RWPE2 (cell line): ENCODE measurements around the gene SPTB.

Source experiments
- ATAC-seq: fragments of 200-7000 bp; cut with Tn5 transposase; 3 replicates; pipeline ENCODE4 v1.9.1; 2021; ENCODE audit warnings: low read depth
- DNase-seq: peaks from one replicate; pipeline ENCODE4 v3.0.0-alpha.2; 2020; ENCODE audit warnings: low spot score
- H3K27ac ChIP-seq: fragments of 450-650 bp; 2 replicates; pipeline ENCODE4 v1.5.1; 2017; ENCODE audit warnings: mild to moderate bottlenecking; ENCODE audit not compliant: poor library complexity, severe bottlenecking
- H3K27me3 ChIP-seq: fragments of 250-450 bp; sonication (Bioruptor Pico); 2 replicates; pipeline ENCODE4 v1.5.1; 2021; ENCODE audit warnings: mild to moderate bottlenecking, moderate library complexity; ENCODE audit not compliant: insufficient read depth, poor library complexity, severe bottlenecking
- H3K36me3 ChIP-seq: fragments of 250-450 bp; sonication (Bioruptor Pico); 2 replicates; pipeline ENCODE4 v1.5.1; 2020; ENCODE audit warnings: low read depth, mild to moderate bottlenecking, moderate library complexity
- H3K4me1 ChIP-seq: fragments of 250-450 bp; sonication (Bioruptor Pico); 2 replicates; pipeline ENCODE4 v1.5.1; 2021; ENCODE audit warnings: mild to moderate bottlenecking, moderate library complexity; ENCODE audit not compliant: insufficient read depth, poor library complexity, severe bottlenecking
- H3K4me3 ChIP-seq: fragments of 250-450 bp; sonication (Bioruptor Pico); 2 replicates; pipeline ENCODE4 v1.5.1; 2021; ENCODE audit warnings: mild to moderate bottlenecking, moderate library complexity; ENCODE audit not compliant: severe bottlenecking
- H3K9me3 ChIP-seq: fragments of 250-450 bp; sonication (Bioruptor Pico); 2 replicates; pipeline ENCODE4 v1.5.1; 2021; ENCODE audit warnings: mild to moderate bottlenecking, moderate library complexity; ENCODE audit not compliant: severe bottlenecking
- TF ChIP-seq, protein P1 (sequence below): fragments of 450-650 bp; IDR thresholded peaks from one replicate; pipeline ENCODE4 v1.5.1; 2017; ENCODE audit warnings: mild to moderate bottlenecking, moderate library complexity; ENCODE audit not compliant: poor library complexity, severe bottlenecking

Gene SPTB

DNA sequence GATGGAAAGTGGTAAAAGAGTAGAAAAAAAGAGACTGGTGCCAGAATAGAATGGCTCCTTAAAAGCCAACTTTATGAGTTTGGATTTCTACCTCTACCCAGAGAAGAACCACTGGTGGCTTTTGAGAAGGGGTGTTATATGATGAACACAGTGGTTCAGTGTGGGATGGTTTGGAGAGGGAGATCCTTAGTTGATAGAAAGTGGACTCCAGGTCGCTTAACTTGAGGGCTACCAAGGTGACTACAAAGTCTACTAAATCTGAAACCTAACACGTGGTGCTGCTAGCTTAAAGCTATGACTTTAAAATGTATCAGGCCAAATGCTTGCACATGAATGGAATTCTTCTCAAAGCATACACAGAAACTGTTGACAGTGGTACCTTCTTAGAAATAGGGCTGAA is 8.4 kb downstream of the SPTB start:
- ATAC-seq (no peak), DNase-seq (no peak)
- no peaks in the 10 kb centered on the region for H3K9me3 ChIP-seq

DNA sequence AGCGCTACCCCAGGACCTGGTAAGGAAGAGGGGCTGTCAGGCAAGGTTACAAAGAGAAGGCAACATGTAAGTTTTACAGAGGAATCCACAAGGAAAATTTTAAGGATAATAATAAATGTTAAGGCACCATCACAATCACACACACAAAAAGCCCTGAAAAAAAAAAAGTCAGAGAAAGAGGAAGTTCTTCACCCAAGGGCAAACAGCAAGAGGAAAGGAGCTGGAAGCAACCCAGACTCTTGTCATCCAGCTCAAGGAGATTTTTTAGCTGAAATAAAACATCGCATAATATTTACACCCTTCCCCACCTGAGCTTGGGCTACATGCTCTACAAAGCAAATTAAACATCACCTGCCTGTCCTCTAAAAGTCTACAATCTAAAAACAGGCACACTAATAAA is 9.5 kb downstream of the SPTB start:
- H3K4me3 ChIP-seq = no peak overlapping the region
- H3K9me3 ChIP-seq = no peaks in the 10 kb centered on the region
- H3K36me3 ChIP-seq = no peaks in the 10 kb centered on the region
- TF ChIP-seq, protein P1, sequence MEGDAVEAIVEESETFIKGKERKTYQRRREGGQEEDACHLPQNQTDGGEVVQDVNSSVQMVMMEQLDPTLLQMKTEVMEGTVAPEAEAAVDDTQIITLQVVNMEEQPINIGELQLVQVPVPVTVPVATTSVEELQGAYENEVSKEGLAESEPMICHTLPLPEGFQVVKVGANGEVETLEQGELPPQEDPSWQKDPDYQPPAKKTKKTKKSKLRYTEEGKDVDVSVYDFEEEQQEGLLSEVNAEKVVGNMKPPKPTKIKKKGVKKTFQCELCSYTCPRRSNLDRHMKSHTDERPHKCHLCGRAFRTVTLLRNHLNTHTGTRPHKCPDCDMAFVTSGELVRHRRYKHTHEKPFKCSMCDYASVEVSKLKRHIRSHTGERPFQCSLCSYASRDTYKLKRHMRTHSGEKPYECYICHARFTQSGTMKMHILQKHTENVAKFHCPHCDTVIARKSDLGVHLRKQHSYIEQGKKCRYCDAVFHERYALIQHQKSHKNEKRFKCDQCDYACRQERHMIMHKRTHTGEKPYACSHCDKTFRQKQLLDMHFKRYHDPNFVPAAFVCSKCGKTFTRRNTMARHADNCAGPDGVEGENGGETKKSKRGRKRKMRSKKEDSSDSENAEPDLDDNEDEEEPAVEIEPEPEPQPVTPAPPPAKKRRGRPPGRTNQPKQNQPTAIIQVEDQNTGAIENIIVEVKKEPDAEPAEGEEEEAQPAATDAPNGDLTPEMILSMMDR = no peak
- ATAC-seq (no peak), DNase-seq (no peak)
- no peak overlapping the region for H3K27ac ChIP-seq
- H3K27me3 ChIP-seq = peaks cover 16% of the 10 kb centered on the region
- H3K4me1 ChIP-seq = no peaks in the 10 kb centered on the region

More for the DNA sequence above, 8.4 kb downstream of the SPTB start:
- Histone ChIP-seq H3K4me3 (no peak overlapping the region), H3K27ac (no peak overlapping the region), H3K27me3 (peaks cover 21% of the 10 kb centered on the region), H3K4me1 (no peaks in the 10 kb centered on the region), H3K36me3 (no peaks in the 10 kb centered on the region)
- TF ChIP-seq, protein P1 = no peak

DNA sequence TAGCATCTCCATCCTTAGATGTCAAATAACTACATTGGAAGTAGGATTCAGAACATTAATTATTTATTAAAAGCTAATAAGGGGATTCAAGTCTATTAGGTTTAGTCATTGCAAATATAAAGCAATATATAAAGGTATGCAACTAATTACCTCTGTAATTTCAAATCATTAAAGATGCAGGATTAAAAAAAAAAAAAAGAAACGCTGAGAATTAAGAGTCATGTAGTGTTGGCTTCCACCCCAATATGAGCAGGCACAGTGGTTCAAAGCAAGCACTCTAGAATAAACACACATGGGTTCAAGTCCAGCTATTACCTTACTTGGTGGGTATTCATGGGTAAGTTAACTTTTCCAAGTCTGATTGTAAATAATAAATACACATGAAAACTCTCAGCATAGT is 10.9 kb downstream of the SPTB start:
- no peaks in the 10 kb centered on the region for H3K9me3 ChIP-seq
- DNase-seq (no peak), ATAC-seq (no peak)
- H3K4me1 ChIP-seq = no peaks in the 10 kb centered on the region
- TF ChIP-seq, protein P1 = no peak
- H3K27me3 ChIP-seq = peaks cover 20% of the 10 kb centered on the region
- no peaks in the 10 kb centered on the region for H3K36me3 ChIP-seq
- no peak overlapping the region for H3K4me3 ChIP-seq
- no peak overlapping the region for H3K27ac ChIP-seq

DNA sequence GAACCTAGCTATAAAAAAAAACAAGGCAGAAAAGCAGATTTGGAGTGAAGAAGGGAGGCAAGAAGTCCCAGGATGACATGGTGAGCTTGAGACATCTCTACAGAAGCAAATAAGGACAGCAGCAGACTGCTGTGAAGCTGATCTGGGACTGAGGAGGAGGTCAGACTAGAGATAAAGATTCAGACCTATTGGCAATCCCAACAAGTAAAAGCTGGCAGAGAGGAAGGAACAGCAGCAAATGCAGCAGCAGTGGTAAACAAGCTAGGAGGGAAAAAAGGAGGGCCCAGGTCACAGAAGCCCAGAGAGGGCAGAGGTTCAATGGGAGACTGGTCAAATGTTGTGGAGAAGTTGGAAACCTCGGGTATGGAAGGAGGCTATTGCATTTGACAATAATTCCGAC is 11.3 kb downstream of the SPTB start:
- Histone ChIP-seq H3K4me3 (no peak overlapping the region), H3K9me3 (no peaks in the 10 kb centered on the region), H3K4me1 (no peaks in the 10 kb centered on the region), H3K27ac (no peak overlapping the region), H3K27me3 (peaks cover 20% of the 10 kb centered on the region), H3K36me3 (no peaks in the 10 kb centered on the region)
- ATAC-seq (no peak), DNase-seq (no peak)
- TF ChIP-seq, protein P1 = no peak

DNA sequence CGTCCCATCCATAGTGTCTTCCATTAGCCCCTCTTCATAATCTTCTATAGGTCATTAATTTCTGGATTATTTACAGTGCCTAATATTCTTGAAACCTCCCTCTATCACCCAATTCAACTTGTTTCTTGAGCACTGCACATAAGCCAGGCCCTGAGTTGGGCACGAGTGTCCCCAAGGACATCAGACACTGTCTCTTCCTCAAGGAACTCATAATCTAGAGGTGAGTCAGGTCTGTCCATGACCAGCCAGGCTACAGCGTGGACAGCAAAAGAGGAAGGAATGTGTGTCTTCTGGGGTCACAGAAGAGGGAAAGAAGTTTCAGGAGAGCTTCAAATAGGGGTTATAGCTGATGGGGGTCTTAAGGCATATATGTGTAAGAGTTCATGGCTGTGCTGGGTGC is 12.5 kb downstream of the SPTB start:
- TF ChIP-seq, protein P1 = no peak
- Histone ChIP-seq H3K9me3 (no peaks in the 10 kb centered on the region), H3K36me3 (no peaks in the 10 kb centered on the region), H3K27ac (no peak overlapping the region), H3K4me1 (no peaks in the 10 kb centered on the region), H3K27me3 (peaks cover 20% of the 10 kb centered on the region), H3K4me3 (no peak overlapping the region)
- ATAC-seq = no peak
- DNase-seq = no peak
